HG02798 (cell line): Measurements from ENCODE around the gene PRRX1.

ENCODE experiments used
- ATAC-seq: cut with Tn5 transposase; IDR thresholded peaks from one replicate; pipeline ENCODE4 v1.9.1; 2021; ENCODE audit warnings: mild to moderate bottlenecking; ENCODE audit not compliant: unreplicated experiment, poor library complexity

PRRX1 gene

DNA sequence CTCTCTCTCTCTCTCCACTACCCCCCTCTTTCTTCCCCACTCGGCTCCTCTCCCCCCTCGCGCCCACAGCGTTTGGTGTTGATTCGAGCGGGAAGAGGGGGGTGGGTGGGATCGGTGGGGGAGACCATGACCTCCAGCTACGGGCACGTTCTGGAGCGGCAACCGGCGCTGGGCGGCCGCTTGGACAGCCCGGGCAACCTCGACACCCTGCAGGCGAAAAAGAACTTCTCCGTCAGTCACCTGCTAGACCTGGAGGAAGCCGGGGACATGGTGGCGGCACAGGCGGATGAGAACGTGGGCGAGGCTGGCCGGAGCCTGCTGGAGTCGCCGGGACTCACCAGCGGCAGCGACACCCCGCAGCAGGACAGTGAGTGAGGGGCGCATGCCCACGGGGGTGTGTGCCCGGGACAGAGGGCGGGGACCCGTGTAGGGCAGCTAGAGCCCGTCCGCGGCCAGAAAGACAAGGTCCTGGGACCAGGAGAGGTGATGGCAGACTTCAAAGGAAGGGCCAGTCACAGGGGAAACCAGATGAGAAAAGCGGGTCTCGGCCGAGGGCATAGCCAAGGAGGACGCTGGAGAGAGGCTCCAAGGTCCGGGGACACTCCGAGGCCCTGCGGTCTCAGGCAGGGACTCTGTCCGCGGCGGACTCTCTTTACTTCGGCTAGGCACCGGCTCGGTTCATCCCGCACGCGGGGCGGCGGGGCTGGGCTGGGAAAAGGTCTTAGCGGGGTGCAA, at the start of gene PRRX1:
PRRX1 (plus strand) TSS at position 39 of the 735 bp plus-strand sequence; CDS start at position 127, 88 bp downstream.
- no peak for ATAC-seq

DNA sequence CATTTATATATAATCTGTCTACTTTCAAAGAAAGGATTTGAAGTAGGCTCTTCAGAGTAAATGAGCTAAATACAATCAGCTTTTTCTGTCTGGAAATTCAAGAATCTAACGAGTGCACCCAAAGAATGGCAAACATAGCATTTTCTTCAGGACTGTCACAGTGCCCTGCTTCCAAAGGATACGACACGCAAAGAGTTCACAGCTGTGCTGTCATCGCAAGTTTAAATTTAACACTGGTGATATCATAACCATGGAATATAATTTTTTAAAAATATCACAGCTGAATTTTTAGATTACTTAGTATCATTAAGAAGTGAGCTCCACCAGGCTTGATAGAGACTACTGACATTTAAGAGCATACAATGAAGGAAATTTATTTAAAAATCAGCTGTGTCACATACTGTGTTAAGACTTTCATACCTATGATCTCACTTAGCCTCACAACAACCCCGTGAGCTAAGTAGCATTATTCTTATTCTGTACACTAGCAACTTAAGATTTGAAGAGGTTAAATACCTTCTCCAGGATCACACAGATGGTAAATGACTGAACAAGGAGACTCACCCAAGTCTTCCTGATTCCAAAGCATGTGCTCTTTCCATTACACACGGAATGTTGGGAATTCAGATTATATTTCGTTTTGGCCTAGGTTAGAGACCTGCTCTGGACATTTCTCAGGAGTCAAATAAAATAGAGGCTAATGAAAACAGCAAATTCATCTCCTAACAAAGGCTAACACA, 46.2 kb upstream of the PRRX1 start:
- ATAC-seq: no peak

GRCh38 chr1:170618421-170618820, 45.5 kb upstream of the PRRX1 start:
- no peak for ATAC-seq

- no peak for ATAC-seq
Measured at GRCh38 chr1:170619241-170620028, 44.5 kb upstream of the PRRX1 start.

DNA sequence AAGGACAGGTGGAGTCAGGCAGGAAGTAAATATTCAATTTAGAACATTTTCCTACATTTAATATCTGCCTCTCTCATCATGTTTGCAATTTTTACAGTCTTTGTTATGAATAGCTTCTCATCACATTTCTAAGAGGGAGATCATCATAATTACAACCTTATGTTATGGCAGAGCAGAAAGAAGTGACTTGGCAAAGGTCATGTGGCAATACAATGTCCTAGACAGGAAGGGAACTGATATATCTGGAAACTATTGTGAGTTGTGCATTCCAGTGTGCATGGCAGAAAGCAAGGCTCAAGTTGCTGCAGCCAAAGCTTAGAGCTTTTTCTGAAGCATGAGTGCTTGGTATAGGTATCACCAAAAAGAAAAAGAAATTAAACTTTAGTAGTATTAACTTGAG, 43.8 kb upstream of the PRRX1 start:
- ATAC-seq: no peak

DNA sequence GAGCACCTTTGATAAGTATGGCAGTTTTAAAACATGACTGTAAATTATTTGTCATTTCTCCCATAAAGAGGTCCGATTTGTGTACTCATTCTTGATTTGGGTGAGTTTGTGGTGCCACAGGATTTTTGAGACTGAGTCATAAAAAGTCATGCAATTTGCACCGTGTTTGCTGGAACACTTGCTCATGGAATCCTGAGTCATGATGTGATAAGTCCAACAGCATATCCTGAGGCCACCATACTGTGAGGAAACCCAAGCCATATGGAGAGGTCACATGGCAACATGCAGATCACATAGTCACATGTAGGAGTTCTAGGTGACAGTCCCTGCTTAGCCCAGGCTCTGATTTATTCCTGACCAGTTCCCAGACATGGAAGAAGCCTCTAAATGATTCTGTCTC, 40.8 kb upstream of the PRRX1 start:
- no peak for ATAC-seq

GRCh38 chr1:170624146-170624545, 39.8 kb upstream of the PRRX1 start:
- ATAC-seq: no peak

DNA sequence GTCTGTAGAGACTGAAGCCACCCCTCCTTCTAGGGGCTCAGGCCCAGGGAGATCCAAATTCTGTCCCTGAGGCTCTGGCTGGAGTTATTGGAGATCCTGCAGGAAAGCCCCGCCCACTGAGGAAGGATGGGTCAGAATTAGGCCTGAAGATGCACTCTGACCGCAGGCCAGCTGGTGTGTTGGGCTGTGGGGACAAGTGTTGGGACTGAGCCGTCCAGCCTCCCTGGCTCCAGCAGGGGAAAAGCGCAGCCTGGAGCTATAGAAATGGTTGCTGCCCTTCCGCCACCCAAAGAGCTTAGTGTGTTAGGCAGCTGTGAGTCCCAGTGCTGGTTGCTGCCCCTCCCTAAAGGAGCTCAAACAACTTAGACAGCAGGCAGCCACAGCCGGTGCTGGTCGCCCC, 33.0 kb upstream of the PRRX1 start:
- no peak for ATAC-seq

DNA sequence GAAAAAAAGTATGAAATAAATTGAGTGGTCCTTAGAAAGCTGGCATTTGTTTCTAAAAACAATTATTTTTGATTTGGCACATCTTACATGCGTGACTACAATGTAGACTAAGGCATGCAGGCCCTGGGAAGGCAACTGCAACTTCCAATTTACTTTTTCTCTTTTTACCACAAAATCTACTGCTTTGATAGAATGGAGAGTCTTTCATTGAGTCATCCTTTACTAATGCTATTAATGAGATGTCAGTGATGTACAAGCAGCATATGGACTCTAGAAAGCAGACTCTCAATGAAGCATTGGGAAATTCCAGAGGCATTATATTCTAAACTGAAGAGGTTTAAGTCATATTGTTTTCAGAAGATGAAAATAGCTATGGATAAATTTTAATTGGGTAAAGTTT, 29.6 kb upstream of the PRRX1 start:
- no peak for ATAC-seq

DNA sequence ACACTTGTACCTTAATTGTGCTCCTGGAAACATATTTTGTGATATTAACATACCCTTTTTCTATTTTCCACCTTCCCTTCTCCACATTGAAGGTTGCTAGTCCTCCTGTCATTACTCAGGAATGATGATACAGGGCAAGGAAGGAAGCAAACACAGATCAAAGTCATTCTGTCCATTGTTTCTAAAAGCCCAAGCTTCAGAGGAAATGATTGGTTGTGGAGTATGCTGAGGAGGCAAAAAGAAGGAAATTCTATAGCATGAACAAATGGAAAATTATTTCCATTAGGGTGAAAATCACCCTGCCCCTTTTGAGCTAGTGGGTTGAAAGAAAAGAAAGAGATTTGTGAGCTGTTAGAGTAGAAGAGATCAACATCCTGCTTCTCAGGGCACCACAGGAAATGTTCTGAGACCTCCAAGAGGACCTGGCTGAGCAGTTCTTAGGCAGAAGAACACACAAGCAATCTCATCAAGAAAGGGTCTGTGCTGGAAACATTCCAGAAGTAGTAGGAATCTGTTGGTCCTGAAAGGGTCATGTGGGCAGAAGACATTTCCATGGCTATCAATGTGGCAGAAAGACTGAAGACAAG, 29.0 kb upstream of the PRRX1 start:
- ATAC-seq: no peak

GRCh38 chr1:170640581-170640980, 23.4 kb upstream of the PRRX1 start:
- no peak for ATAC-seq

DNA sequence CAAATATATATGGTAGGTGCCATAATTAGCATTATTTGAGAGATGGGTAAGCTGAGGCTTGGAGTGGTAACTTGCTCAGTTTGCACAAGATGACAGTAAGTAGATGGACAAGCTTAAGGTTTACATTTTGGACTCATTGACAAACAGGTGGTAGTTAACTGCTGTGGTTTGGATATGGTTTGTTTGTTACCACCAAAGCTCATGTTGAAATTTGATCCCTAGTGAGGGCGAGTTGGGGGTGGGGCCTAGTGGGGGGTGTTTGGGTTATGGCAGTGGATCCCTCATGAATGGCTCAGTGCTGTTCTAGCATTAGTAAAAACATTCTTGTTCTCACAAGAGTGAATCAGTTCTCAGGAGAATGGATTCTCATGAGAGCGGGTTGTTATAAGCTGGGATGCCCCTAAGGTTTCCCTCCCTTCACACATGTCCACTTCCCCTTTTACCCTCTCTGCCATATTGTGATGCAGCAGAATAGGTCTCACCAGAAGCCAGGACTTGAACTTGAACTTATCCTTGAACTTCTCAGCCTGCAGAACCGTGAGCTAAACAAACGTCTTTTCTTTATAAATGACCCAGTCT, 6.6 kb upstream of the PRRX1 start:
- no peak for ATAC-seq

- ATAC-seq: no peak
Measured at GRCh38 chr1:170659399-170660035, 4.4 kb upstream of the PRRX1 start.

DNA sequence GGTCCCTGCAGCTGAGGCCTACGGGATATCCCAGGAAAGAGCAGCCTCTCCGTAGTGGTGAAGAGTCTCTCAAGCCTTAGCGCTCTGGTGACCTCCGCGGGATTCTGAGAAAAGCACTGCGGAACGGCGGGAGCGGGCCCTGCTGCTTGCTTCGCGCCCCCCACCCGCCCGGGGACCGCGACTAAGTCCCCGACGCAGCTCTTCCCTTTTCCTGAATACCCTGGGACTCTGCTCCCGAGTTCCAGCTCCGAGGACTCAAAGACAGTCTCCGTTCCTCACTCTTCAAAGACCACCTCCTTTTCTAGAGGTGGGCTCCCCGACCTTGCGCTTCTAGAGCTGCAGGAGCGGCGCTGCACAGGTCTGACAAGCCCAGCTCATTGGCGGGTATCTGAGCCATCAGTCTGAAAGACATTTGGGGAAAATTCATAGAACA, 3.6 kb upstream of the PRRX1 start:
- no peak for ATAC-seq

DNA sequence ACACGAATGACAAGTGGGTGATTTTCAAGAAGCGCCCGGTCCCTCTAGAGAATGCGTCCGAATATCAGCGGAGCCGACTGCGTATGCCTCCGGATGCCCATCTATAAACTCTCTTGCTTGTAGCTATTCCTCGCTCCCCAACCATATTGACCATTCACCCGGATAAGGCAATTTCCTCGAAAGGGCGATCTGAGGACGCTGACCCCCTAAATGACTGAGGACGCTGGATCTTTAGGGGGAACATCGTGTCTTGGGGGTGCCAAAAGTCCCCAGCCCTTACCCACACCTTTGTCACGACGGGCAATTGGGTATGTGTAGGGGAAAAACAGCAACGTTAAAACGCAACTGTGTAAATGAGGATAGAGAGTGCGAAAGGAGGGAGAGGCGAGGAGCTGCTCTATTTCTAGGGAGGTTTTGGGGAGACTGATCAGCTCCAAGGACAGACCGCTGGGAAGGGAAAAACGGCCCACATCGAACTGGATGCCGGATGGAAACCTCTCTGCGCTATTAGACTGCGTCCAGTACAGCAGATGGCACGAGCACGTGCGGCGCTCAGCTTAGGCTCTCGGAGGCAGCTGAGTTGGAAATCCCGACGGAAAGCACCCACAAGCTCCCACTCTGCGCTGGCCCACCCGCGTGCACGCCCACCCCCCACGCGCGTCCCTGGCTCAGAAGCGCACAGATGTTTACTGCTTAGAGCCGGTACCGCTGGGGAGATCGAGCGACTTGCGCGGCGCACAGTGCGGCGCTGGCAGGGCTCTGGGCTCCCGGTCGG, 2.9 kb upstream of the PRRX1 start:
- no peak for ATAC-seq

DNA sequence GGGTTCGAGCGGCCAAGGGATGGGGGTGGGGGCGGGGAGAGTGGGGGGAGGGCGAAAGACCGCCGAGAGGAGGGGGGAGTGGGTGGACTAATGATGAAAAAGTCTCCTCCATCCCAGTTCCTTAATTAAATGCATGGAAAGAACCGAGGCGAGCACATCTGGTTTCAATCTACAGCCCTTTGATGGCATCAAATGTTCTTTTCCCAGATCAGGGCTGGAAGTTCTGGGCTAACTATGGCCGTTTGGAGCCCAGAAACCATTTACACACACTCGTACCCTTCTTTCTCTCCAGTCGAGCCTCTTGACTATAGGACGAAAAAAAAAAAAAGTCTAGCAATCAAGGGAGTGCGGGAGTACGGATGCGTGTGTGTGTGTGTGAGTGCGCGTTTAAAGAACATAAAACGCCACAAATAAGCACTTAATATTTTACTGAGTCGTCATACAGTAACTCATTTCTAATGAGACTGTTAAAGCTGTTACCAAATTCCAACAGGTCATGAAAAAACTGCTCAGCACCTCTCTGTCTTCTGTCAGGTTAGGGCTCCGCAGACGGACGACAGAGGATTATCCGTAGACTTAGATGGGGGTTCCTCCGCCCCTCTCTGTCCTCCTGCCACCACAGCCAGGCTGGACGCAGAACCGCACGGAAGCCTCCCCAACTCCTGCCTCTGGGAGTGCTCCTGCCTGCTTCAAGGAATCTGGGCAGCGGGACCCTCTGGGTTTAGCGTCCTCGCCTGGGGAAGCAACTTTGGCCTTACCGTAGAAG, 2.1 kb upstream of the PRRX1 start:
- ATAC-seq: no peak

GRCh38 chr1:170662561-170663403, 1.1 kb upstream of the PRRX1 start:
- ATAC-seq: no peak
